CD4-positive, alpha-beta T cell treated with Interleukin-15 for 1 hour (primary cell): ENCODE measurements around the gene KPNA2.
"Not testable (repeated sequence)": the region's sequence is repeated elsewhere in the genome, so short reads cannot be mapped to it uniquely, and the experiment has no call there.

Source experiments
- DNase-seq: peaks from one replicate; pipeline ENCODE4 v3.0.0-alpha.2; 2020

KPNA2 gene

DNA sequence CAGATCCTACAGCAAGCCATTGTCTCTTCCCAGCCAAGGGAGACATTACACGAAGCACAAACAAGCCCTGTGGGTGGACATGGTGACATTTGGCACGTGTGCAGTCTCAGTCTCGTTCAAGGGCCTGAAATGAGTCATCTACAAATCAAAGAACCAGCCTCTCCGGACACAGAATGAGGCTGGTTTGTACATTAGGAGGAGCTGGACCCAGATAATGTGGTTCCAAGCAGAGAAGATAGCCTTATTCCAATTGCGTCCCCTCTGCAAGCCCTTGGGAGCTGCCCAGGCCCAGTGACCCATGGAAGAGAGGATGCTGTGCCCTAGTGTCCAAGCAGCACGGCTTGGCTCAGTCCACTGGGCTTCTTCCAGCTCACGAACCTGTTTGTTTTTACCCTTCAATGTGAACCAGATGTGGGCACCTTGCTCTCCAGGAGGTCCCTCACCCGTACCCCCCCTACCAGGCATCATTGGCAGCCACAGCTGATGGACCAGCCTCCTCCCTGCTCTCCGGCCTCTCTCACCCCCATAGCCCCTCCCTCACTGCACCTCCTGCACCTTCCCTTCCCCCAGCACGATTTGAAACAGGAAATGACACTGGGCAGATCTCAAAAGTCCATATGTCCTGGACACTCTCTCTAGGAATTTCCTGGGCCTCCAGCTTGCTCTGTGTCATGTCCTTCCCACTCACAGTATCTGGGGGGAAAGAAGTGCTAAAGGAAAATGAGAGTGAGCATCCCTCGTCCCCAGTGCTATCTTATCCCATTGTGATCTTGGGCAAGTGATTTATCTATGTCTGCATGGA, 26.2 kb downstream of the KPNA2 start:
- DNase-seq = no peak

DNA sequence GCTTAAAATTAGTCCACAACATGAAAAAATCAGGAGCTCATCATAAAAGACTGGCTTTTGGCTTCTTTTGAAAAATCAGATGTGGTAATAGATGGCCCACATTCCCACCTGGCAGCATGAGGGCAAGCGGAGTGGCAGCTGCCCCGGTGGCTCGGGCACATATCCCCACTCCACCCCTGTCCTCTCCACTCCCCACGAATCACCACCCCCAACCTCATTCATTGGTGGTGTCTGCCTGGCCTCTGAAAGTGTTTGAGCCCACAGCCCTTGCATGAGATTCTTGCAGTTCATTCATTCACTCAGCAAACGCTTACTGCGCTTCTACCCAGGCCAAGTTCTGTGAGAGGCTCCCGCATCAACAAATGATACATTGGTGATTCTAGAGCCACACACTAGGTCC, 29.8 kb downstream of the KPNA2 start:
- not testable (repeated sequence) for DNase-seq

DNA sequence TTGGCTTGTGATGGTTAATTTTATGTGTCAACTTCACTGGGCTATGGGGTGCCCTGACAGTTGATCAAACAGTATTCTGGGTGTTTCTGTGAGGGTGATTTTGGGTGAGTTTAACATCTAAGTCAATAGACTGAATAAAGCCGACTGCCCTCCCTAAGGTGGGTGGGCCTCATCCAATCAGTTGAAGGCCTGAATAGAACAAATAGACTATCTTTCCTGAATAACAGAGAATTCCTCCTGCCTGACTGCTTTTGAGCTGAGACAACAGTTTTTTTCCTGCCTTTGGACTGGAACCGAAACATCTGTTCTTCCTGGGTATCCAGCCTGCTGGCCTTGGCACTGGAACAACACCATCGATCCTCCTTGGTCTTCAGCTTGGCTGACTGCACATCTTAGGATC, 33.0 kb downstream of the KPNA2 start:
- DNase-seq = not testable (repeated sequence)

DNA sequence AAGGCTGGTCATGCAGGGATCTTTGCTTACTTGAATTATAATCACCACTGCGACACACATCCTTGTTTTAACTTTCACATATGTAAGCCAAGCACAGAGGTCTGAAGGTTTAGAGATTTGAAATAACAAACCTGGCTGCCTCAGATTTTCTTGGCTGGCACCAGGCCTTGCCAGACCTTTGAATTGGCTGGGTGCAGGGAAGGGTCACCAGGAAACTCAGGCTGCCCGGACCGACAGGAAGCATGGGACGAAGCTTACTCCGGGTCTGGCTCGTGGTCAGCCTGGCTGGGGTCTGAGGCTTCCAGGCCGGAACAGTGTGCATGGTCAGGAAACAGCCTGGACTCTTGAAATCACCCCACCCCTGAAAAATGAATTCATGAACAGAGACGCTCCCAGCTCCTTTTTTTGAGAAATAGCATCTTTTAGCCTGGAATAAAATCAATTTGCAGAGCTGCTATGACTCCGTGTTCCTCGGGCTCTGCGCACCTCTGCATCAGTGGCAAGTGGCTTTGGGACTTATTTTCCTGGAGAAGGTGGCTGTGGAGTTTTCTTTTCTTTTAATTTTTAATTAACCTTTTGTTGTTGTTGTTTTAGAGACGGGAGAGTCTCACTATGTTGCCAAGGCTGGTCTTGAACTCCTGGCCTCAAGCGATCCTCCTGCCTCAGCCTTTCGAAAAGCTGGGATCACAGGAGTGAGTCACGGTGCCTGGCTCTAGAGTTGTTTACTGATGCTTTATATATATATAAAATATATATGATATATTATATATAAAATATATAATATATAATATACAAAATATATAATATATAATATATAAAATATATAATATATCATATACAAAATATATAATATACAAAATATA, 35.3 kb downstream of the KPNA2 start:
- not testable (repeated sequence) for DNase-seq

DNA sequence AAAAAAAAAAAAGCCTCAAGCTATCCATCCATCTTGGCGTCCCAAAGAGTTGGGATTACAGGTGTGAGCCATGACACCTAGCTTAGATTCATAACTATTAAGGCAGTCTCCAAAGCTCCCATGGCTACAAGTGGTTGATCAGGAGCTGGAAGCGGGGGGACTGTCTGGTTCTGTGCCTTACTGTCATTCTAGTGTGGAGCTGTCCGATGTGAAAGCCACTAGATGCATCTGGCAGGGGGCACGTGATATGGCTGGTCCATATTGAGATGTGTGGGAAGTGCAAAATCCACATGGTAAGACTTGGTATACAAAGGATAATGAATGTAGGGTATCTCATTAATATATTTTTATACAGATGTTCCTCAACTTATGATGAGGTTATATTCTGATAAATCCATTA, 38.7 kb downstream of the KPNA2 start:
- DNase-seq = no peak

DNA sequence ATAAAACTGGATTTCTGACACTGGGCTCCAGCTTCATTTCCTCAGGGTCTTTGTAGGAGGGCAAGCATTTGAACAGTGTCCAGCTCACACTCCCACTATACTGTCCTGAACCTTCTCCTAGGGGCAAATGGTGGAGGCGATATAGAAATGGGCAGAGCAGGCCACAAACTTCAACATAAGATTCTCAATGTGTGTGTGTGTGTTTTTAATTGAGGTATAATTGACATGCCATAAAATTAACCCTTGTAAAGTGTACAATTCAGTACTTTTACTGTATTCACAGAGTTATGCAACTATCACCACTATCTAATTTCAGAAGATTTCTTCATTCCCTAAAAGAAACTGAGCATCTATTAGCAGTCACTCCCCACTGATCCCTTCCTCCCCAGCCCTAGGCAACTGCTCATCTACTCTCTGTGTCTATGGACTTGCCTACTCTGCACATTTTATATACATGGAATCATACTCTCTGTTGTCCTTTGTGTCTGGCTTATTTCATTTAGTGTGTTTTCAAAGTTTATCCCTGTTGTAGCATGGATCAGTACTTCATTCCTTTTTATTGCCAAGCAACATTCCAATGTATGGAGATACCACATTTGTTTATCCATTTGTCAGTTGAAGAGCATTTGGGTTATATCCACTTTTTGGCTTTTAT, 40.5 kb downstream of the KPNA2 start:
- not testable (repeated sequence) for DNase-seq

DNA sequence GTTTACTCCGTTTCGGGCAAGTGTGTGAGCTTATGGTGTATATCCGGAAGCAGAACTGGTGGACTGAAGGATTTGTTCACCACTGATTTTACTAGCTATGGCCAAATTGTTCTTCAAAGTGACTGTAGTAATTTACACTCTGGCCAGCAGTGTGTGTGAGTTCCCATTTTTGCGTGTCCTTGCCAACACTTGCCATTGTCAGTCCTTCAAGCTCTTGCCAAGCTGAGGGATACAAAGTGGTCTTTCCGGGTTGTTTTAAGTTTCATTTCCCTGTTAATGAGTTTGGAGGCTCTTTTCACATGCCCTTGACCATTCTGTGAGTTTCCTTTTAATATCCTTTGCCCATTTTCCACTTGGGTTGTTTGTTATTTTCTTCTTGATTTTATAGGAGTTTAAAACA, 42.0 kb downstream of the KPNA2 start:
- not testable (repeated sequence) for DNase-seq

DNA sequence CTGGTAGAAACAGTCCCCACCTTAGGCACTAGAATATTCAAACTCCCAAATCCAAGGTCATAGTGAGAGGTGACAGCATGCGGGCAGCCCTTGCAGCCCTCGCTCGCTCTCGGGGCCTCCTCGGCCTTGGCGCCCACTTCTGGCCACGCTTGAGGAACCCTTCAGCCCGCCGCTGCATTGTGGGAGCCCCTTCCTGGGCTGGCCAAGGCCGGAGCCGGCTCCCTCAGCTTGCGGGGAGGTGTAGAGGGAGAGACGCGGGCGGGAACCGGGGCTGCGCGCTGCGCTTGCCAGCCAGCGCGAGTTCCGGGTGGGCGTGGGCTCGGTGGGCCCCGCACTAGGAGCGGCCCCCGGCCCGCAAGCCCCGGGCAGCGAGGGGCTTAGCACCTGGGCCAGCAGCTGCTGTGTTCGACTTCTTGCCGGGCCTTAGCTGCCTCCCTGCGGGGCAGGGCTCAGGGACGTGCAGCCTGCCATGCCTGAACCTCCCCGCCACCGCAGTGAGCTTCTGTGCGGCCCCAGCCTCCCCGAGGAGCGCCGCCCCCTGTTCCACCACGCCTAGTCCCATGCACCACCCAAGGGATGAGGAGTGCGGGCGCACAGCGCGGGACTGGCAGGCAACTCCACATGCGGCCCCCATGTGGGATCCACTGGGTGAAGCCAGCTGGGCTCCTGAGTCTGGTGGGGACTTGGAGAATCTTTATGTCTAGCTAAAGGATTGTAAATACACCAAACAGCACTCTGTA, 45.0 kb downstream of the KPNA2 start:
- no peak for DNase-seq

DNA sequence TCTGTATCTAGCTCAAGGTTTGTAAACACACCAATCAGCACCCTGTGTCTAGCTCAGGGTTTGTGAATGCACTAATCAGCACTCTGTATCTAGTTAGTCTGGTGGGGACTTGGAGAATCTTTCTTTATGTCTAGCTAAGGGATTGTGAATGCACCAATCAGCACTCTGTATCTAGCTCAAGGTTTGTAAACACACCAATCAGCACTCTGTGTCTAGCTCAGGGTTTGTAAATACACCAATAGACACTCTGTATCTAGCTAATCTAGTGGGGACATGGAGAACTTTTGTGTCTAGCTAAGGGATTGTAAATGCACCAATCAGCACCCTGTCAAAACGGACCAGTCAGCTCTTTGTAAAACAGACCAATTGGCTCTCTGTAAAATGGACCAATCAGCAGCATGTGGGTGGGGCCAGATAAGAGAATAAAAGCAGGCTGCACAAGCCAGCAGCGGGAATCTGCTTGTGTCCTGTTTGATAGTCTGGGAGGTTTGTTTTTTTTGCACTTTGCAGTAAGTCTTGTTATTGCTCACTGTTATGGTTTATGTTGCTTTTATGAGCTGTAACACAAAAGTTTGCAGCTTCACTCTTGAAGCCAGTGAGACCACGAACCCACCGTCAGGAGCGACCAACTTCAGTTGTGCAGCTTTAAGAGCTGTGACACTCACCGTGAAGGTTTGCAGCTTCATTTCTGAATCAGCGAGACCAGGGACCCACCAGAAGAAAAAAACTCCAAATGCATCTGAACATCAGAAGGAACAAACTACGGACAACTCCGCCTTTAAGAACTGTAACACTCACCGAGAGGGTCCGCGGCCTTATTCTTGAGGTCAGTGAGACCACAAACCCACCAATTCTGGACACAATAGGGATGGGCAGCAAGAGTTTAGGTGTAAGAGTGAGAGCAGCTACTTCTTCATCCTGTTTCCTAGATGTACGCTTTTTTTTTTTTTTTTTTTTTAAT, 46.0 kb downstream of the KPNA2 start:
- DNase-seq = not testable (repeated sequence)

DNA sequence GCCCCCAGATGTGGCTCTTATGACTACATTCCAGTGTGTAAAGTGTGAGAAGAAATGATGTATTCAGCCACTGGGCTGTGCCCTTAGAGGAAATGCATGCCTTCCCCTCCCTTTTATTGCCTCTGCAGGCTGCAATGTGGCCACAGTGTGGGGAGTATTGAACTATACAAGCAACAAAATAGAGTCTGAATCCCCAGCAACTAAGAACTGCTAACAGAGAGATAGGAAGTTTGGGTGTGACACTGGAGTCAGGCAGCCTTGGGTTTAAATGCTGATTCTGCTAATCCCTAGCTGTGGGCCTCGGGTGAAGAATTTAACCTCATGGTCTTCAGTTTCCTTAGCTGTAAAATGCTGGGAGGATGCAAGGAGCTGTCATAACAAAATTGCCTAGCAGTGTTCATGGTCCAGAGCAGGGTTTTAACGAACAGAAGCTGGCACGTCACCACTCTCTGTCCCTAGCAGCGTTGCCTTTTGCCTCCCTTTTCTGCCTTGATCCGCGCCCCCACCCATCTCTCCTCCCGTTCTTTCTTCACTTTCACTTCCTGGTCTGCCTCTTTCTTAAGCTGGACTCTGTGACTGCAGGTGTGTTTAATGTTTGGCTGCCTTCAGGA, 50.3 kb downstream of the KPNA2 start:
- no peak for DNase-seq

DNA sequence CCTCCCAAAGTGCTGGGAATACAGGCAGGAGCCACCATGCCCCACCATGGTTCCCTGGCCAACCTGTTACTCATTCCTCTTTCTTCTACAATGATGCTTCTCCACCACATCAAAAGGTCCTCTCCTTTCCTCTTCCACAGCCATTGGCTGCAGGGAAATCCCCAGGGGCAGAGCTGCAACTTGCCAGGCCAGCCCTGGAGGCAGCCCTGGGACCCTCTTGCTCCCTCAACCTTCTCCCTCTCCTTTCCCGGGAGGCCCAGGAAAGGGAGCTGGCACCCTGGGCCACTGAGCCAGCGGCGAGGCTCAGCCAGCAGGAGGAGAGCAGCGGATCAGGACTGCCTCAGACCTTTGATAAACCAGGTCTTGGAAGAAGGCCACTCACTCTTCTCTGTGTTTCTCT, 51.1 kb downstream of the KPNA2 start:
- not testable (repeated sequence) for DNase-seq

DNA sequence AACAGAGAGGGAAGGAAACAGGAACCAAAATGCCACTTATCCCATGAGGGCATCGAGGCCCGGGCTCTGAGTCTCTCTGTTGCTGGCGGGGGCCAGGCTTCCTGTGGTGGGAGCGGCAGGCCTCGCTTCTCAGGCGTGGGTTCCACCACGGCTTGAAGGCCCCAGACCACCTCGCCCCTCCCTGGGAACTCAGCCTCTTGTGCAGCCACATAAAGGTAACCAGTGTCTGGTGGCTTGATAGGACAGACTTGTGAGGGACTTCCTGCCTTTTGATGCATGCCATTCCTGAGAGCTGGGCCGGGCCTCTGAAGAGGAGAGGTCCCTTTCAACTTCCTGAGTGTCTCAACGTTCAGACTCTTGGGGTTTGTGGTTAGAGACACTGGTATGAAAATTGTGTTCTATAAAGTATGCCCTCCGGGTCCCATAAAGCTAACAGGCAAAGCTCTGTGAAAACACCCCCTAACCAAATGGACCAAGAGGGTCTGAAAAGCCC, 51.6 kb downstream of the KPNA2 start:
- not testable (repeated sequence) for DNase-seq

DNA sequence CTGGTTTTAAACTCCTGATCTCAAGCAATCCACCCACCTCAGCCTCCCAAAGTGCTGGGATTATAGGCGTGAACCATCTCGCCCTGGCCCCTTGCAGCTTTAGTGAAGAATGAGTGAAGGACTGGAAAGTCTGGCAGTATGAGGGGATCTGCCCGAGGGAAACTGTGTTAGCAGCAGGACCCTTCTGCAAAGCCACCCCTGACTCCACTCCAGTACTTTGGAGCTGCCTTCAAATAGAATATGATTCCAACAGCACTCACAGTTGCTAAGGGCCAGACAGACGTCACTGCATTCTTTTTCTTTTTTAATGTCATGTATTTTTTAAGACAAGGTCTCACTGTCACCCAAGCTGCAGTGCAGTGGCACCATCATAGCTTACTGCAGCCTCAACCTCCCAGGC, 52.3 kb downstream of the KPNA2 start:
- no peak for DNase-seq

DNA sequence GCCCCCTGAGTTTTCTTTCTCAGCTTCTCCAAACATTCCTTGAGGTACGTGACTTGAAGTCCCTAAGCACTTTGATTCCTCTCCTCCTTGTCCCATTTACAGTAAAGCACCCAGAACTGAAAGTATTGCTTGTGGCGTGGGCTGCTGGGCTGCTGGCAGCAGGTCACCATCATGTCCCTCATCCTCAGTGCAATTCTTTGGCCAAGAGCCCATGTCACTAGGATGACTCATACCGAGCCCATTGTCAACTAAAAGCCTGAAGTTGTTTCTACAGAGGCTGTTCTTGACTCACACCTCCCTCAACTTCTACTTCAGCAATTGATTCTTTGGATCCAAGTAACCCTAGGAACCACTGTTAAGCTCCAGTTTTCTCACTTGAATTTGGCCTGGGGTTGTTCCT, 54.3 kb downstream of the KPNA2 start:
- DNase-seq = peak; percentile 46

DNA sequence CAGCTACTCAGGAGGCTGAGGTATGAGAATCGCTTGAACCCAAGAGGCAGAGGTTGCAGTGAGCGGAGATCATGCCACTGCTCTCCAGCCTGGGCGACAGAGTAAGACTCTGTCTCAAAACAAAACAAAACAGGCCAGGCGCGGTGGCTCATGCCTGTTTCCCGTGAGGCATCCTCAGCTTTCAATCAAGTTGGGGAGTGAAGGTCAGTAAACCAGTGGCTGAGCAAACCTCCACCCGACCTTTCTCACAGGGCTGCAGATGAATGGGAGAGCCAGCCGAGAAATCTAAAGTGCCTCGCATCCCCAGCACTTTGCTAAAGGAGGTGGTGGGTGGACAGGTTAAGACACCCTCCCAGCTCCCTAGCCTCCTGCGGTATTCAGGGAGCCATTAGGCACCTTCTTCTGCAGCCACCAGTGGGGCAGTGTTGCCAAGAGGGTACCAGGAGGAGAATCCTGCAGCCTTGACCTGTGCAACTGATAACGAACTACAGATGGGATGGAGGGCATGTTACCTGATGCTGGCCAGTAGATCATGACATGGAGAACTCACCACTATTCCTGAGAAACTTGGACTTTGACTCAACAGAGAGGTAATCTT, 59.0 kb downstream of the KPNA2 start:
- DNase-seq = no peak

DNA sequence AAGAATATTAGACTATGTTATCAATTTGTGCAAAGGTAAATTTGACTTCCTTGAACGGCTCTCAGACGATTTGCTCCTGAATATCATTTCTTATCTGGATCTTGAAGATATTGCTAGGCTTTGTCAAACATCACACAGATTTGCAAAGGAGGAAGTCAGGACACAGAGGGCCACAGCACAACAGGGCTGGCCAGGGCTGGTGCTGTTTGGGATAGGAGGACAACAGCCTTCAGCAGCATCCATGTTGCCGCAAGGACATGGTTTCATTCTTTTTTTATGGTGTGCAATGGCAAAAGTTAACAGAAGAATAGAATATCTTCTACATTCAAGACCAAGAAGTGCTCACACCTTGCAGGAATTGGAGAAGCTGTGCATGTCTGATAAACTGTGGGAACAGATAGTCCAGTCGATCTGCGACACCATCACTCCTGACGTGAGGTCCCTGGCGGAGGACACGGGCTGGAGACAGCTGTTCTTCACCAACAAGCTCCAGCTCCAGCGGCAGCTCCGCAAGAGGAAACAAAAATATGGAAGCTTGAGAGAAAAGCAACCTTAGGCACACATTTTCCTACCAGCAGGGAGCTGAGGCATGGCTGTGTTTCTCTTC, 59.8 kb downstream of the KPNA2 start:
- no peak for DNase-seq

DNA sequence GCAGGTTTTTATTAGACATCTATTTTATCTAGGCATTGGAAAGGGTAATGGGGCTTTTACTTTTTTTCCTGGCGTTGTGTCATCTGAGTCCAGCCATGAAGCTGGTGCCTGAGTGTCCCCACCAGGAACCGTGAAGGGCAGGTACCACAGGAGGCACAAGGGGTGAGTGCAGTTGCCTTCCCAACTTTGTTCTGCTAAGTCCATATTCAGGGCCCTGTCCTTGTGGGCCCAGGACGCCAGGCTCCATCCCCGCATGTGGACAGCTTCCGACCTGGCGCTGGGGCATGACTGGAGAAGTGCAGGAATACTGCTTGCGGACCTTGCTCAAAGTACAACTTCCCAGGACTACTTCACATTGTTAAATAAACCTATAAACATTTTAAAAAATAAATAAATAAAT, 60.6 kb downstream of the KPNA2 start:
- no peak for DNase-seq
